D341Med (cell line): ENCODE data around the gene STT3A.
A peak's percentile ranks its signal among the peaks of the same experiment; 100 is the strongest.
"Not testable (repeated sequence)": the region's sequence is repeated elsewhere in the genome, so short reads cannot be mapped to it uniquely, and the experiment has no call there.

Experiments
- DNase-seq: peaks from one replicate; pipeline ENCODE4 v3.0.0; 2012; ENCODE audit warnings: low spot score

Gene STT3A

DNA sequence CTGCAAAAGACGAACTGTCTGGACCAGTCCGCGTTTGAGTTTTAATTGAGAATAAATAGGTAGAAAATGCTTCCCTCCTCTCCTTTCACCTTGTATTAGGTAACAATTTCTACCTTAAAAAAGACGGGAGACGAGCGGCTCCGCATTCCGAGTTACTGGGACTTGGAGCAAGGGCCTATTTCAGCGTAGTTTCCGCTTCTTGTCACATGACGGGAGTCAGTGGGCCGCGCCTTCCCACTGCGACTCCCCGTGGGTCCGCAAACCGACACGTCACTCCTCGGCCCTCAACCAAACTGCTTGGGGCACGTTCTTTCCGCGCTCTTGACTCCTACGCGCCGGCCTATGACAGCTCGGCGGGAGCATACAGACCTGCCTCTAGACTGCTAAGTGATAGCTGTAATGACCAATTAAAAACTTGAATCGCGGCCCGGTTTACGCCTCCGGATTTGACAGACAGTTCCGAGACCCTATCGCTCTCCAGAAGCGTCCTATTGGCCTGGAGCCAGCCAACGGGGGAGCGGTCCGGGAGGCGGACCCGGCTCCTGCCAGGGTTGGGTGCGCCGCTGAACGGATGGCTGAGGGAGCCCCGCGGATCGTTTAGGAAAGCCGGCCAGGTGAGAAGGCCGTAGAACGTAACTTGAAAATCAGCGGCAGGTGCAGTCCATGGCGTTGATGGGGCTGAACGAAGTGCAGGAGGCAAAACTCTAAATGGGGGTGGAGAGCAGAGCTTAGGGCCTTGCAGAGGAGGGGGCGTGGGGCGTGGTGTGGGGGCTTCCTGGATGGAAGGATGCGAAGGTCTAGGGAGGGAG is at the start of gene STT3A:
Gene STT3A (plus strand): TSS at position 548 of the 809 bp plus-strand sequence. CDS start 3,064 bp downstream, outside the sequence.
- DNase-seq: peak; percentile 98

DNA sequence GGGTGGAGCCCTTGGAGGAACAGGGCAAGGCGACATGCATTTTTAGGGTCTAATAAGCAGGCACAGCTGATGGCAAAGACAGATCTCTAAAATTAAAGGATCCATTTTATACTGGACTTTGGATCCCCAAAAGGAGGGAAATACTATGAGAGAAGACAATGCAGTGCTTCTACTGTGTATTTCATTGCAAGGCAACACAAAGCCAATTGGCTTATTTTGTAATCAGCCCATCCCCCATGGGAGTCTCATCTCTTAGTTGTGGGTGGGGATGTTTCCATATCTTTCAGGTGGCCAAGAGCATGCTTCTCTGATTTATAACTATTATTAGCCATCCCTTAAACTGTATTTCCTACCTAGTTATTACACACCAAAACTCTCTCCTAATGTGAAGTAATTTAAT is 41.9 kb upstream of the STT3A start:
- no peak for DNase-seq

DNA sequence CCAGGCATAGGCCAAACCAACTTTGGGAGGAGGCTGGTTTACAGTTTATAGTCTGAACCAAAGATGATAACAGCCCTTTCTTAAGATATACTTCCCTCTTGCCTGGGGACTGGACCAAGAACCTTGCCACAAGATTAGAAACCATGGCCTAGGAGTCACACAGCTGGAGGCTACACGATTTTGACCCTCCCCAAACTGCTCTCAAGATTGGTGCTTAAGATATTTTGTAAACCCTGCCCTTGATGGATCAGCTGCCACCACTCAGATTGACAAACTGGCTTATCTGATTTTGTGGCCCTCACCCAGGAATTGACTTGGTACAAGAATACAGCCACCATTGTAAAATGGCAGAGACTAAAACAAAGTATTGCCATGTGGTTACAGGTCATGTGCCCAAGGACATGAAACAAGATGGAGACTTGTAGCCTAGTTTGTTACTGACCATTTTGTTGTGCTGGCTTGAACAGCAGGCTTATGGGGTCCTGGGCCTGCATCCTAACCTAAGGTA is 40.8 kb upstream of the STT3A start:
- DNase-seq: no peak

DNA sequence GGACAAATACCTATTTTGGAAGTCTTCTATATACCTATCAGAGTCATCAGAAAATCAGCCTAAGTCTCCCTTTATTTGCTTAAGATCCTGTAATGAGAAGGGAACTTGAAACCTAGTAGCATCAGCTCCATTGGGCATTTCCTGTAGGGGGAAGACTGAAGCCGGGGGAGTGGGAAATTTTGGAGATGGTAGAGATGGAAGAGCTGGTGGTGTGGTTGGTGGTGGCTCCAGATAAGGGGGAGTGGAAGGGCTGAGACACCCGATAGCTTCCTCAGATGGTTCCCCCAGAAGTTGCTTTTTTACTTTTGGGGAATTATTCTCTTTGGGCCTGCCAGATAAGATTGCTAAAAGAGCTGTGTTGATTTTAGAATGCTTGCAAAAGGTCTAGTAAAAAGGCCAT is 39.7 kb upstream of the STT3A start:
- no peak for DNase-seq

DNA sequence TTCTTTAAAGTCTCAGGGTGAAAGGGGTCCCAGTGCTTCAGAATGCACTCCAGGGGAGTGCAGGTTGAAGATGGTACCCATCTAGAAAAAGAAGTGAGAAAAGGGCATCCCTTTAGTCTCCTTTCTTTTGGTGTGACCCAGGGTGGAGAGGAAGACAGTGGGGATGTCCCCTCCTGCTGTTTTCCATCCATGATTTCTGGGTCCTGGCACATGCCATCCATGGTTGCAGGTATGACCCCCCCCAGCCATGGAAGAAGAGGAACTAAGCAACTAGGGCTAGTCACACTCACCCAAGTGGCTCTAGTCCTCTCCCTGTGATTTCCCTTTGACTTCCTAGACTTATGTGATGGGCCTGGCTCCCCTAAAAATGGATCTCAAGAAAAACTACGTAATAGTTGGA is 39.3 kb upstream of the STT3A start:
- no peak for DNase-seq

DNA sequence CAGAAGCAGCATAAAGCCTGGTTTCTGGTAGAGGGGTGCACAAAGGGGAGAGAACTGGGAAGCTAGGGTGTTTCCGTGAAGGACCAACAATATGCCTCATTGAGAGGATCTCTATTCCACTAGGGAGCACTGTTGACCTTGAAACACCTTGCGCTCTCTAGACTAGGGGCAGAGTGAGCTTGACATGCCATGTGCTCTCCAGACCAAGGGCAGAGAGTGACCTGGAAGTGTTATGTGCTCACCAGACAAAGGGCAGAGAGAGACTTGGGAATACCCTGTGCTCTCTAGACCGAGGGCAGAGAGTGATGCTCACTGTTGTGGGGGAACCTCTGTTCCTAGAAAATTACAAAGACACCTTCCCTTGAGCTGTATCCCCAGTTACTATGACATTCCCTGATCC is 38.6 kb upstream of the STT3A start:
- DNase-seq: no peak

DNA sequence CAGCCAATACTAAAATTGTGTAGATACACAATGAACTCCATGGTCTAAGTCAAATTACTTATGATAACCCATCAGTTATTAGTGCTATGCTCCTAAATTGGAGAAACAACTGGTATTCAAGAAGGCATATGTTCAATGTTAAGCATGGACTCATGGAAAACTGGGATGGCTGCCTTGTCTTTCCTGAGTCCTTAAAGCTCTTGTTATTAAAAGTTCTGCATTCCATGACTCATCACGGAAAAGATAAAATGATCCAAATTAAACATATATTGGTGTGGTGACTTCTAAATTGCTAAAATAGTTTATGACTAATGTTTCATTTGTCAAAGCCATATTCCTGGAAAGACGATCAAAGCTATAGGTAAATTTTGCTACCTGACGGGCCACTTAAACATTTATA is 32.8 kb upstream of the STT3A start:
- no peak for DNase-seq

DNA sequence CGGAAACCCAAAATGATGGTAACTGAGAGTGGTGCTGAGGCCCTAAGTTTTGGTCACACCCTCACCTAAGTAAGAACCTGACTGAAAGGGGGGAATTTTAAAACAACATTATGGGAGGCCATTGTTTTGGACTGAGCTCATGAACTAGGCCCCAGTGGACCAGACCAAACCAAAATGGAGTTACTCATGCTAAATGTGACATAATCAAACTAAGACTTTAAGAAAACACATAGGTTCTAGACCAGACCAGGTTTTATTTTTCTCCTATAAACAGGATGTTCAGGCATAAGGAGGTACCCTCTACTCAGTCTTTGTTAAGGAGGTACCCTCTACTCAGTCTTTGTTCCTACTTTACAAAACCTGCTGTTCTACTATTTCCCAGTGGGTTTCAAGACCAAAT is 30.7 kb upstream of the STT3A start:
- no peak for DNase-seq

DNA sequence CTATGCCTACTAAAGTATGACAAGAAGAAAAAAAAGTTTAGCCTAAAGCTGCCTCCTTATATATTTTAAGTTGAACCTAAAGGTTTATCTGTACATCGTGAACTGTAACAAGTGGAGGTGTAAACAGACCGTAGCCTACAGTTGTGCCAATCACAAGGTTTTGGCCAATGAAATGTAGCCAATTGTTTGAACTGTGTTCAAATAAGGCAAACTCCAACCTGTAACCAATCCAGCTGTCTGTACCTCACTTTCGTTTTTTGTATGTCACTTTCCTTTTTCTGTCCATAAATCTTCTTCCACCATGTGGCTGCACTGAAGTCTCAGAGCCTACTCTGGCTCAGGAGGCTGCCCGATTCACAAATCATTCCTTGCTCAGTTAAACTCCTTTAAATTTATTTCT is 30.2 kb upstream of the STT3A start:
- DNase-seq: no peak

DNA sequence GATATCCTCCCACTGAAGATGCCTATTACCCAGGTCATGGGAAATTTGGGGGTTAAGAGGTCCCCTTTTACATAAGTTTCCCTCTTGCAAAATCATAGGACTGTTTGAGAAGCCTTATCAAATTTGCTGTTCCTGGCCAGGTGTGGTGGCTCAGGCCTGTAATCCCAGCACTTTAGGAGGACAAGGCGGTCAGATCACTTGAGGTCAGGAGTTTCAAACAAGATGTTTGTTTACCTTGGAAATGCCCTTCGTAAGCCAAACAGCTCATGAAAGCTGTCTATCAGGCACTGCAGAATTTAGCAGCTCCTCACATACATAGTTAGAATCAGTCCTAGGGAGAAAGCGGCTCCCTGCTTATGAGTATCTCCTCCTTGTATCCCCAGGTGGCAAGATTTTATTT is 28.3 kb upstream of the STT3A start:
- DNase-seq: no peak

DNA sequence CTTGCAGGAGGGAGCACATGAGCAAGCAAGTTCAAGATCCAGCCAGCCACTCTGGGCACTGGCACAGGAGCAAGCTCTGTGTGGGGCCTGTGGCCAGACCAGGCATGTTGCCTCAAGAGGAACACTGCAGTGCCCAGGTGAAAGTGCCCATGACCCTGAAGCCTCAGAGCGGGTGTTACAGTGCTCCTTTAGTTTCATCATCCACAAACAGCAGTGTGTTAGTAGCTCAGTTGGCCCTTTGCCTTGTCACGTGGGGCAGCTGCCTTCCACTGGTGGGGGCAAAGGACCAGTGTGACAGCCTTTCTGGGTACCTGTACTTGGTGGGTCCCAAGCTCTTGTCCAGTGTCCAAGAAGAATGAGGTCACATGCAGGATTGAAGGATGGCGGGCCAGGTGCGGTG is 26.4 kb upstream of the STT3A start:
- no peak for DNase-seq

DNA sequence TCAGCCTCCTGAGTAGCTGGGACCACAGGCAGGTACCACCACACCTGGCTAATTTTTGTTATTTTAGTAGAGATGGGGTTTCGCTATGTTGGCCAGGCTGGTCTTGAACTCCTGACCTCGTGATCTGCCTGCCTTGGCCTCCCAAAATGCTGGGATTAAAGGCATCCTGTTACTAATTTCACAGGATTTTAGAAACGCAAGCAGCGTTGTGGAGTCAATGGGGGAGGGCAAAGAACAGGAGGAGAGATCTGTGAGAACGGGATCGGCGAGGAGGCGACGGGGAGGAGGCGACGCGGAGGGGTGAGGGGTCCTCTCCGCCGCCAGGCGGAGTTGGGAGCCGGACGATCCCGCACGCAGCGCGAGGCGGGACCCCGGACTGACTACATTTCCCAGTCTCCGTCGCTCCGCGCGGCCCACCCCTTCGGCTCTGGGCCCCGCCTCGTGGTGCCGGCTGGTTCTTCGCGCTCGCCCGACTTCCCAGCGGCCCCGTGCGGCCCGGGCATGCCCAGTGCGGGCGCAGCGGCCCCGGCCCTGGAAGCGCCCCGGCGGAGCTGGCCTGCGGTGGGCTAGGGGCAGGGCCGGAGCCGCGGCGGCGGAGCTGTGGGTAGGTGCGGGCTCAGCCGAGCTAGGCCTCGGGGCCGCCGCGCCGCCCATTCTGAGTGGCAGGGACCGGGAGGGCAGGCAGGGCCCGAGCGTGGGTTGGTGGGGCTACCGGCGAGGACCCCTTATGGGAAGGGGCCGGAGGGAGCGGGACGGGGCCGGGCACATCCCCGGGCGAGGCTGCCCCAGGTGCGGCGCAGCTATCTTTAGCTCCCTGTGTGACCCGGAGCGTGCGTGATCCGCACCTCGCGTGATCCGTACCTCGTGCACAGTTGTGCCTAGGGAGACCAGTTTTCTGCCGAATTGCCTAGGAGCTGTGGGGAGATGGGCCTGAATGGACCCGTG is 23.4 kb upstream of the STT3A start, which contains the start of gene EI24:
Gene EI24 (plus strand): TSS at position 508 of the 945 bp plus-strand sequence. CDS start 3,051 bp downstream, outside the sequence.
- DNase-seq: peak; percentile 95

DNA sequence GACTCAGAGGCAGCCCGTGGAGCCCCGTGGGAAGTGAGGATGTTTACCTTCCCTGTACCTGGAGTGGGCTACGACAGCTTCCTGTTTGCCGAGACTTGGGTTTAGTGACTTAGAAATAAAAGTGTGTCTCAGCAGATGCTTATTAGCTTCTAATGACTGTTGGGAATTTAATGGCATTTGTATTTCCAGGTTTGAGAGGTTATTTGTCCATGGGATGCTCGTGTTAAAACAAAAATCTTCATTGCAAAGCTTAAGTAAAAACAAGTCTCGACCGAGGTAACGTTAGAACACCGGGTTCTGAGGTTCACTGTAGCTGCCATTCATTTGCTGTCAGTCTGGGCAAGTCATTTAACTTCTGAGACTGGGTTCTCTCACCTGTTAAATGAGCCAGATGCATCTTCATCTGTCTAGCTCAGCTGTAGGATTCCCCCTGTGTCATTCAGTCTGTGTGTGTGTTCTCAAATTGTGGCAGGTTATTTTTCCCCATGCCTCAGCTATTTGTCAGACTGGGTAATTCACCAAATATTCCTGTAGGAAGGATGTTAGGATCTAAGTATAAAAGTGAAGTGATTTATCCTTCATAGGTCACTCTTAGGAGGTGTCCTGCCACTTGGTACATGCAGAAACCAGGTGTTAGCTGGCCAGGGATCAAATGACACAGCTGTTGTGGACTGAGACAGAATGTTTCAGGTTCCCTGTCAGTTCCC is 22.6 kb upstream of the STT3A start:
- no peak for DNase-seq

DNA sequence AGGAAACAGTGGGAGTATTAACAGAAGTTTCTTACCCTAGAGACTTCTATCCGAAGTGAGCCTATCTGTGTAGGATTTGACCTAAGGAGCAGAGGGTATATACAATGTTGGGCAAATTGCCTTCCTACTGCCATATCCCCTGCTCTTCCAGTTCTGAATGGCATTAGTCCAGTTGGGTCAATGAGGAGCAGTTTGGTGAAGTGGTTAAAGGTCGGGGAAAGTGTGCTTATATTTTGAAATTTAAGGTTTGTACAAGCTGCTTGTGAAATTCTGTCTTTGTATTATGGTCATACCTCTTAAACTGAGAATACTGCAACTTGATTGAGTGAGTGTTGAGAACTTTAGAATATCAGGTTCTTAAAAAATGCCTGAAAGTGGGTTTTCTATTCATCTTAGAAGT is 21.7 kb upstream of the STT3A start:
- DNase-seq: no peak

DNA sequence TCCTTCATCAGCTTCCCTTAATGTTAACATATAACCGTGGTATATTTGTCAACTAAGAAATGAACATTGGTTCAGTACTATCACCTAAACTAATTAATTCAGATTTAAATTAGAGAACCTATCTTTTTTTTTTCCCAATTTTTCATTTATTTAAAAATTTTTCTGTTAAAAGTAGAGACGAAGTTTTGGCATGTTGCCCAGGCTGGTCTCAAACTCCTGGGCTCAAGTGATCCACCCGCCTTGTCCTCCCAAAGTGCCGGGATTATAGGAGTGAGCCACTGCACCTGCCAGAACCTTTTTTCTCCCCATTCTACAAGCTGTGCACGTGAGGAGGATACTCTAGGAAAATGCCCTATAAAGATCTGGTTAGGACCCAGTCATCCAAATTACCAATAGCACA is 19.7 kb upstream of the STT3A start:
- no peak for DNase-seq

DNA sequence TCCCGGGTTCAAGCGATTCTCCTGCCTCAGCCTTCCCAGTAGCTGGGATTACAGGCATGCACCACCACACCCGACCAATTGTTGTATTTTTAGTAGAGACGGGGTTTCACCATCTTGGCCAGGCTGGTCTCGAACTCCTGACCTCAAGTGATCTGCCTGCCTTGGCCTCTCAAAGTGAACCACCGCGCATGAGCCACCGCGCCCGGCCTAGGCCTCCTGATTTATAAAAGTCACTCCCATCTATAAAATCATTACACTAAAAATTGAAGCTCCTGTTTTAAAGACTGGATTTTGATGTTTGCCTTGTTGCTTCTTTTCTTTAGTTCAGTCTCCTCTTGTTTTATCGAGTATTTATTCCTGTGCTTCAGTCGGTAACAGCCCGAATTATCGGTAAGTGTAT is 15.5 kb upstream of the STT3A start:
- DNase-seq: not testable (repeated sequence)

DNA sequence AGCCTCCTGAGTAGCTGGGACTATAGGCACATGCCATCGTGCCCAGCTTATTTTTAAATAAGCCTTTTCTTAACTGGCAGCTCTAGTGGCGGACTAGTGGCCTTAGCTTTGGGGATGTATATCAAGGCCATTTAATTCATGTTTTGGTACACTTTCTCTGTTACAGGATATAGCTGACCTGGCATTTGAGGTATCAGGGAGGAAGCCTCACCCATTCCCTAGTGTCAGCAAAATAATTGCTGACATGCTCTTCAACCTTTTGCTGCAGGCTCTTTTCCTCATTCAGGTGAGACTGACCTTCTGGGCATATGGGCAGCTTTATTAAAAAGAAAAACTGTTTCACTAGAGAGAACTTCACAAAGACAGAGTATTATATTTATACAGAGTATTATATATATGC is 13.9 kb upstream of the STT3A start:
- no peak for DNase-seq

DNA sequence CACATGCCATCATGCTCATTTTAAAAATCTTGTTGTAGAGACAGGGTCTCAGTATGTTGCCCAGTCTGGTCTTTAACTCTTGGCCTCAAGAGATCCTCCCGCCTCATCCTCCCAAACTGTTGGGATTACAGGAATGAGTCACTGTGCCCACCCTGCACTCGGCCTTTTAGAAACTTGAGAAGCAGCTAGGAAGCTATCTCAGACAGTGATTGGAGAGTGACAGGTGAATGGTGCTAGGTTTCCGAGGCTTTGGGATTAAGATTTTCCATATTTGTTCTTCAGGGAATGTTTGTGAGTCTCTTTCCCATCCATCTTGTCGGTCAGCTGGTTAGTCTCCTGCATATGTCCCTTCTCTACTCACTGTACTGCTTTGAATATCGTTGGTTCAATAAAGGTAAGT is 12.8 kb upstream of the STT3A start:
- DNase-seq: no peak

DNA sequence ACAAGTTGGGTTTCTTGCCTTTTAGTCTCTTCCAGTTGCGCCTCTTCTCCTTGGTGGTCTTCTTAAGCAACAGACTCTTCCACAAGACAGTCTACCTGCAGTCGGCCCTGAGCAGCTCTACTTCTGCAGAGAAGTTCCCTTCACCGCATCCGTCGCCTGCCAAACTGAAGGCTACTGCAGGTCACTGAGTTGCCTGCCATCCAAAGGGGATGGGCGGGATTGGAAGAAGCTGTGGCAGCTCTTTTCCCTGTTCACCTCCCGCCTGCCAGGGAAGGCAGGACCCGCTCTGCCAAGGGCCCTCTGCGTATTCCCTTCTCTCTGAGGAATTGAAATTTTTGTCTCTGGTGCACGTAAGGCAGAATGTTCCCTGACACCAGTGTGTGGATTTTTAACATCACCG is 9.2 kb upstream of the STT3A start:
- DNase-seq: no peak

DNA sequence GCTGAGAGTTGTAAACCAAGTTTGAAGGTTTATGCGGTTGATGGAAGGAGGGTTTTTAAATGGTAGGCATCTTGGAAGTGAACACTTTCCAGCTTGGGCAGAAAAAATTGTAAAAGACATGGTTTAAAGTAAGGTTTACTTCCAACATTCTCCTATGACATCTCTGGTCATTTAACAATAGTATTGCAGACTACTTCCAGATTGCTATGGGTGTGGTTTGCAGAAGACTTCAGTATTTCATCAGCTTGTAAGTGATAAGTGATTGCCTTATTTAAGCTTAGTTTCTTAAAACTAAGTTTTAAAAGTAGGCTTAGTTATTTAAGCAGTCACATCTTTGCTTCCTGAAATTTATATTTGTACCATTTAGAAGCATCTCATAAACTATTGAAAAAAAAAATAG is 7.2 kb upstream of the STT3A start:
- no peak for DNase-seq

DNA sequence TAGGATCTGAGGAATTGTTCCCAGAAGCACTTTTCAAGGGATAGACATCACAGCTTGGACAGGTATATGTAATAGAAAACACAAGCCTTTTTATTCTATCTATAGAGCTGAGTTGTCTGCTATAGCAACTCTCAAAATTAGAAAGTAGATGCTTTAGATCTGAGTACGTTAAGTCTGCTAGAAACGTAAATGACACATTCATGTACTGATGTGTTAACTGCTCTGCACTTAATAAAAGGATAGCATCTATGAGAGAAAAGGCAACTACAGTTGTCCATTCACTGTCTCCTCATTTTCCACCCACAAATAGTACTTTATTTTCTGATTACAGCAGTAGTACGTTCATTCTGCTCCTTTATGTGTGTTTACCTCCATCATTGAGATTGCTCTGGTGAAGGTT is 6.0 kb upstream of the STT3A start:
- no peak for DNase-seq

DNA sequence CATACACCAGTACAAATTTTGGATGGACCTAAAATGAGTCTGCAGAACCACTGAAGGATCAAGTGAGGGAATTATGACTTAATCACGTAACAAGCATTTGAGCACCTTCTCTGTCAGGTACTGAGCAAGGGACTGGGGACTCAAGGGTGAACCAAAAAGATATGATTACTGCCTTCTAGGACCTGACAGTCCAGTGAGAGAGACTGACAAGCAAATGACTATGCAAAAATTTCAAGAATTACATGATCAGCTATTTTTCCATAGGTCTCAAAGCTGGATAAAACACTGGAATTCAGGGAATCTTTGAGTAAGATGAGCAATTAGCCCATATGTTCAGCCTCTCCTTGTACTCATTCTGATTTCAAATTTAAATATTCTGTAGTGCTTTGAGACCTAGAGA is 5.2 kb upstream of the STT3A start:
- no peak for DNase-seq
